ENCODE results near the gene MGRN1.

DNA sequence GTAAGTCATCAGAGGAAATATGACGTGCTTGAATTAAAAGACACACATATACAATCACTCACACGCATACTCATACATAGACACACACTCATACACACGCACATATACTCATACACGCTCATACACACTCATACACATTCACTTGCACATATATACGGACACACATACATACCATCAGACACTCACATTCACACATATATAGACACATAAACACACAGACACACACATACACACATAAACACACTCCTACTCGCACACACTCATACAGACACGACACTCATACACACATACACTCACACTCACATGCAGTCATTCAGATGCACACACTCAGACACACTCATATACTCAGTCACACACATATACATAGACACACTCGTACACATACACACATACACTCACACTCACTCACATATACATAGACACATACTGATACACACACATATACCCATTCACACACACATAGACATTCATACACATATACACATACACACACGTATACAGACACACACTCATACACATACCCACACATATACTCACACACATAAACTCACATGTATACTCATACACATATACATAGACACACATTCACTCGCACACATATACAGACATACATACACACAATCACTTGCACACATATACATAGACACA lies 43.8 kb downstream of the MGRN1 start:
- TF ChIP-seq, protein P1, sequence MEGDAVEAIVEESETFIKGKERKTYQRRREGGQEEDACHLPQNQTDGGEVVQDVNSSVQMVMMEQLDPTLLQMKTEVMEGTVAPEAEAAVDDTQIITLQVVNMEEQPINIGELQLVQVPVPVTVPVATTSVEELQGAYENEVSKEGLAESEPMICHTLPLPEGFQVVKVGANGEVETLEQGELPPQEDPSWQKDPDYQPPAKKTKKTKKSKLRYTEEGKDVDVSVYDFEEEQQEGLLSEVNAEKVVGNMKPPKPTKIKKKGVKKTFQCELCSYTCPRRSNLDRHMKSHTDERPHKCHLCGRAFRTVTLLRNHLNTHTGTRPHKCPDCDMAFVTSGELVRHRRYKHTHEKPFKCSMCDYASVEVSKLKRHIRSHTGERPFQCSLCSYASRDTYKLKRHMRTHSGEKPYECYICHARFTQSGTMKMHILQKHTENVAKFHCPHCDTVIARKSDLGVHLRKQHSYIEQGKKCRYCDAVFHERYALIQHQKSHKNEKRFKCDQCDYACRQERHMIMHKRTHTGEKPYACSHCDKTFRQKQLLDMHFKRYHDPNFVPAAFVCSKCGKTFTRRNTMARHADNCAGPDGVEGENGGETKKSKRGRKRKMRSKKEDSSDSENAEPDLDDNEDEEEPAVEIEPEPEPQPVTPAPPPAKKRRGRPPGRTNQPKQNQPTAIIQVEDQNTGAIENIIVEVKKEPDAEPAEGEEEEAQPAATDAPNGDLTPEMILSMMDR (IDR thresholded peaks at IDR 0.05) = no peak
- no peak for TF ChIP-seq POLR2A (IDR thresholded peaks at IDR 0.05)
